ENCODE data around the gene ITPKB.
"Not testable (repeated sequence)": the region's sequence is repeated elsewhere in the genome, so short reads cannot be mapped to it uniquely, and the experiment has no call there.

ITPKB gene

DNA sequence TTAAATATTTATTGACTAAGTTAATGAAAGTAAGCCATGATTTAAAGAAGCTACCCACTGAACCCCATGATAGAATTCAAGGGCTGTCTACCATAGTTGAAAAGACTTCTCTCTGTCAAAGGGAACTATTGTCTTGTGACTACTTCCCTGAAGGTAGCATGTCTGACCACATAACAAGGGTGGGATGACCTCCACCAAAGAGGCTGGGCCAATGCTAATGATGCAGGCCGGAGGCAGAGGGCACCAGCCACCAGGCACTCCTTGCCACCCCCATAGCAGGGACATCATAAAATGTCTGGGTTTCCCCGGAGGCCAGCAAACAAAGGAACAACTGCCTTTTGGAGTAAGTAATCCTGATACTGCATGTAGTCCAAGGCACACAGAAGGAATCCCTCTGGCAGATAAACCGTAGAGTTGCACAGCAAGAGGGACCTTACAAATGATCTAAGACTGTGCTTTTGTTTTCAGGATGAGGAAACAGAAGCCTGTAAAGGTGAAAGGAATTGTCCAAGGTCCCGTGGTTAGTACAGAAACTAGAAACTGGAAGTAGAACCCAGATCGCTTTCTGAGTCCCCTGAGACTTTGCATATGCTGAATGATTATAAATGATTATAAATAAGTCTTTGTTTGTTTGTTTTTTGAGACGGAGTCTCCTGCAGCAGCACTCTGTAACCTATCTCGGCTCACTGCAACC, 33.5 kb upstream of the ITPKB start:
- TF ChIP-seq, protein P1, sequence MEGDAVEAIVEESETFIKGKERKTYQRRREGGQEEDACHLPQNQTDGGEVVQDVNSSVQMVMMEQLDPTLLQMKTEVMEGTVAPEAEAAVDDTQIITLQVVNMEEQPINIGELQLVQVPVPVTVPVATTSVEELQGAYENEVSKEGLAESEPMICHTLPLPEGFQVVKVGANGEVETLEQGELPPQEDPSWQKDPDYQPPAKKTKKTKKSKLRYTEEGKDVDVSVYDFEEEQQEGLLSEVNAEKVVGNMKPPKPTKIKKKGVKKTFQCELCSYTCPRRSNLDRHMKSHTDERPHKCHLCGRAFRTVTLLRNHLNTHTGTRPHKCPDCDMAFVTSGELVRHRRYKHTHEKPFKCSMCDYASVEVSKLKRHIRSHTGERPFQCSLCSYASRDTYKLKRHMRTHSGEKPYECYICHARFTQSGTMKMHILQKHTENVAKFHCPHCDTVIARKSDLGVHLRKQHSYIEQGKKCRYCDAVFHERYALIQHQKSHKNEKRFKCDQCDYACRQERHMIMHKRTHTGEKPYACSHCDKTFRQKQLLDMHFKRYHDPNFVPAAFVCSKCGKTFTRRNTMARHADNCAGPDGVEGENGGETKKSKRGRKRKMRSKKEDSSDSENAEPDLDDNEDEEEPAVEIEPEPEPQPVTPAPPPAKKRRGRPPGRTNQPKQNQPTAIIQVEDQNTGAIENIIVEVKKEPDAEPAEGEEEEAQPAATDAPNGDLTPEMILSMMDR (IDR thresholded peaks at IDR 0.05; ENCODE audit: insufficient read depth, missing control alignments), result no peak
- FAIRE-seq (no peak), DNase-seq (ENCODE audit: insufficient read length, low spot score) (no peak)

GRCh38 chr1:226767170-226767569, 28.1 kb upstream of the ITPKB start:
- DNase-seq (ENCODE audit: insufficient read length, low spot score); FAIRE-seq: not testable (repeated sequence)

DNA sequence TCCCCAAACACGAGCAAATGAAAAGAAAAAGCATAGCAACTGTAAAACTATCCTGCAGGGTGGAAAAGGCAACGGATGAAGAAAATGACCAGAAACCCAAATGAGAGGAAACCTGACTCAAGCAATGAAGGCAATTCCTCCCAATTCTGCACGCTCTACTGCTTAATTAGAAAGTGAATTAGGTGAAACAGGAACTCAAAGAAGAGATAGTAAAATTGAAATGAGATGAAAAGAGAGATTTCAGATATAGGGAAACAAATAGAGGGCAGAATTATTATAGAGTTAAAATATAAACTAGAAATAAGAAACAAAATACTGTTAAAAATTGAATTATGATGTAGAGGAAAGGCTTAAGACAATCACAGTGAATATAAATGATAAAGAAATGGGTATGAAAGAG, 27.5 kb upstream of the ITPKB start:
- DNase-seq (ENCODE audit: insufficient read length, low spot score), result no peak
- TF ChIP-seq, protein P1 (IDR thresholded peaks at IDR 0.05; ENCODE audit: insufficient read depth, missing control alignments), result no peak
- no peak for FAIRE-seq

DNA sequence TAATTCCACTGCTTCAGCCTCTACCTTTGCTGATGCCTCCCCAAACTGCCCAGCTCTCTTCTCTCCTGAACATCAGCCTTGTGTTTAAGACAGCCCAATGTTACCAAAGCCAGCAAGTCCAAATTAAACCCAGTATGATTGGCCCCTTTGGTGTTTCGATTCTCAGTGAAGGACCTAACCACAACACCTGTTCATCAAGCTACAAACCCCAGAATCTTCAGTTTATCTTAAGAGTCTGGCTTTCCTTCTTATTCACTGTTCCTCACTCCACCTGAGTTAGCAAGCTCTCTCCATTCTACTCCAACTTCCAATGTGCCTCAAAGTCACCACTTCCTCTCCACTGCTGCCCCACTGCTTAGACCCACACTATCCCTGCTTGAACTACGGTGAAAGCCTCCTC, 25.5 kb upstream of the ITPKB start:
- DNase-seq (ENCODE audit: insufficient read length, low spot score) (no peak), FAIRE-seq (no peak)
- TF ChIP-seq, protein P1 (IDR thresholded peaks at IDR 0.05; ENCODE audit: insufficient read depth, missing control alignments), result no peak

GRCh38 chr1:226763905-226764264, 24.8 kb upstream of the ITPKB start:
- DNase-seq (ENCODE audit: insufficient read length, low spot score) (no peak), FAIRE-seq (no peak)
- TF ChIP-seq, protein P1 (IDR thresholded peaks at IDR 0.05; ENCODE audit: insufficient read depth, missing control alignments), result no peak

DNA sequence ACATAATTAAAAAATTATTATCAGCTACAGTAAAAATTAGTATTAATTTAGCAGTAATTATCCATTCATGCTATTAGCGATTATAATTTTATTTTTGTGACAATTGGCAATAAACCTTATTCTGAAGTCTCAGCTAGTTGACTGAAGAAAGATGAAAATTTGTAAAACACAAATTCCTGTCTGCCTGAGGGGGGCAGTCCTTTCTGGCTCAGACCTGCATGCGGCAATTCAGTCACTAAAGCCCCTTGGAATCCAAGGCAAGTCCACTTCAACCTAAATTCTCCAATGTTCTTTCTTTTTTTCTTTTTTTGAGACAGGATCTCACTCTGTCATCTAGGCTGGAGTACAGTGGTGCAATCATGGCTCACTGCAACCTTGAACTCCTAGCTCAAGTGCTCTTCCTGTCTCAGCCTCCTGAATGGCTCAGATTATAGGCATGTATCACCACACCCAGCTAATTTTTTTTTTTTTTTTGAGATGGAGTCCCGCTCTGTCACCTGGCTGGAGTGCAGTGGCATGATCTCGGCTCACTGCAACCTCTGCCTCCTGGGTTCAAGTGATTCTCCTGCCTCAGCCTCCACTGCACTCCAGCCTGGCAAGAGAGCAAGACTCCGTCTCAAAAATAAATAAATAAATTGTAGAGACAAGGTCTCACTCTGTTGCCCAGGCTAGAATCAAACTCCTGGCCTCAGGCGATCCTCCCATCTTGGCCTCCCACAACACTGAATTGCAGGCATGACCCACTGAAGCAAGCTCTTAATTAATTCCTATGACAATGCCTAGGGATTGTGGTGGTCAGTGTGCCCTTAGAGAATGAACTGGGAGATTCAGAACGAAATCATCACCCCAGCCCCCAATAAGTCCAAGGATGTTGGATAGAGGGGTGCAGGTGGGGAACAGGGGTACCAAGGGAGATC, 24.2 kb upstream of the ITPKB start:
- no peak for FAIRE-seq
- DNase-seq (ENCODE audit: insufficient read length, low spot score), result no peak
- TF ChIP-seq, protein P1 (IDR thresholded peaks at IDR 0.05; ENCODE audit: insufficient read depth, missing control alignments), result no peak

- no peak for DNase-seq (ENCODE audit: insufficient read length, low spot score)
Observed at GRCh38 chr1:226762055-226762454, 23.0 kb upstream of the ITPKB start.

More at GRCh38 chr1:226762055-226762454, 23.0 kb upstream of the ITPKB start:
- TF ChIP-seq, protein P1 (IDR thresholded peaks at IDR 0.05; ENCODE audit: insufficient read depth, missing control alignments), result no peak
- no peak for FAIRE-seq

All from D721Med (cell line).